RWPE1 (cell line): ENCODE measurements around the gene ATP8A2.
A peak's percentile ranks its signal among the peaks of the same experiment; 100 is the strongest.

Experiments
- CTCF ChIA-PET: fragments of 350-600 bp; sonication (Branson Sonifier 250); formaldehyde crosslinking; extraction: SDS; loops from one replicate; lab custom pipeline; 2021; lab: Yijun Ruan, JAX
- POLR2A ChIA-PET: fragments of 400-600 bp; formaldehyde crosslinking; extraction: SDS; loops from one replicate; lab custom pipeline; 2020; ENCODE audit warnings: antibody characterized with exemption; ENCODE audit not compliant: low non-redundant PET; lab: Yijun Ruan, JAX
- DNase-seq: peaks from one replicate; pipeline ENCODE4 v3.0.0; 2012; ENCODE audit warnings: low spot score
- H3K27ac ChIP-seq: fragments of 450-650 bp; 2 replicates; pipeline ENCODE4 v1.5.1; 2017
- TF ChIP-seq, protein P1 (sequence below): fragments of 450-650 bp; conservative IDR thresholded peaks from 2 replicates; pipeline ENCODE4 v1.5.1; 2017; ENCODE audit warnings: low read depth, mild to moderate bottlenecking

Gene ATP8A2

GRCh38 chr13:25688536-25688935, 316.8 kb downstream of the ATP8A2 start:
- H3K27ac ChIP-seq, result no peak overlapping the region
- TF ChIP-seq, protein P1, sequence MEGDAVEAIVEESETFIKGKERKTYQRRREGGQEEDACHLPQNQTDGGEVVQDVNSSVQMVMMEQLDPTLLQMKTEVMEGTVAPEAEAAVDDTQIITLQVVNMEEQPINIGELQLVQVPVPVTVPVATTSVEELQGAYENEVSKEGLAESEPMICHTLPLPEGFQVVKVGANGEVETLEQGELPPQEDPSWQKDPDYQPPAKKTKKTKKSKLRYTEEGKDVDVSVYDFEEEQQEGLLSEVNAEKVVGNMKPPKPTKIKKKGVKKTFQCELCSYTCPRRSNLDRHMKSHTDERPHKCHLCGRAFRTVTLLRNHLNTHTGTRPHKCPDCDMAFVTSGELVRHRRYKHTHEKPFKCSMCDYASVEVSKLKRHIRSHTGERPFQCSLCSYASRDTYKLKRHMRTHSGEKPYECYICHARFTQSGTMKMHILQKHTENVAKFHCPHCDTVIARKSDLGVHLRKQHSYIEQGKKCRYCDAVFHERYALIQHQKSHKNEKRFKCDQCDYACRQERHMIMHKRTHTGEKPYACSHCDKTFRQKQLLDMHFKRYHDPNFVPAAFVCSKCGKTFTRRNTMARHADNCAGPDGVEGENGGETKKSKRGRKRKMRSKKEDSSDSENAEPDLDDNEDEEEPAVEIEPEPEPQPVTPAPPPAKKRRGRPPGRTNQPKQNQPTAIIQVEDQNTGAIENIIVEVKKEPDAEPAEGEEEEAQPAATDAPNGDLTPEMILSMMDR, result no peak
- ChIA-PET POLR2A (no interaction called here), CTCF (interaction anchor here (0.6 kb wide), 1 partner anchor 188 kb away, joined by 3 read pairs; no protein-coding TSS in a partner anchor)
- no peak for DNase-seq

DNA sequence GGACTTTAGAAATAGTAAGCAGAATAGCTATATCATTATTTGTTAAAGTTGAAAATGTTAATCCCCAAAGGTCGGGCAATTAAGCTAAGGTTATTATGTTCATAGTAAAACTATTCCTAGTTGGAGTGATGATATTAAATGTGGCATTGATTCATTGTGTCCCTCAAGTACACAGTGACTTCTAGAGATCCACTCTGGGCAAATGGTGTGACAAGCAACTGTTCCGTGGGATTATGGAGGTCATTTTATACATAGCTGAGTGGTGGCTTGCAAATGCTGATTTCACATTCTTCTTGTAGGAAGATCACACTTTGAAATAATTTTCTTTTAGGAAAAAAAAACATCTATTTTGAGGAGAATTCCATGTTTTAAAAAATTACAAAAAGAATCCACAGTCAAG, 317.8 kb downstream of the ATP8A2 start:
- no peak overlapping the region for H3K27ac ChIP-seq
- ChIA-PET CTCF (no interaction called here), POLR2A (no interaction called here)
- TF ChIP-seq, protein P1, result no peak
- DNase-seq, result no peak

DNA sequence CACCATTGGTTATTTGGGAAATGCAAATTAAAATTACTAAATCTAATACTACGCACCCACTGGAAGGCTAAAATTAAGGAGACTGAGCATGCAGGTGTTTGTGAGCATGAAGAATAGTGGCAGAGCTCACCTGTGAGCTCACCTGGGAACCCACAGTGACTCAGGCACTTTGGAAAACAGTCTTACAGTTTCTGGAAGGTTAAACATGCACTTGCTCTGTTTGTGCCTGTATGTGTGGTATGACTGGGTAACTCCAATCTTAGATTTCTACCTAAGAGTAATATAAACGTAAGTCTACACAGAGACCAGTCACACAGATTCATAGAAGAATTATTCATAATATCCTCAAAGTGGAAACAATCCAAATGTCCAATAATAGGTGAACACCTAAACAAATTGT, 318.8 kb downstream of the ATP8A2 start:
- TF ChIP-seq, protein P1, result no peak
- DNase-seq, result no peak
- ChIA-PET POLR2A (no interaction called here), CTCF (no interaction called here)
- no peak overlapping the region for H3K27ac ChIP-seq

- no peak for DNase-seq
- ChIA-PET POLR2A (no interaction called here), CTCF (no interaction called here)
- TF ChIP-seq, protein P1, result no peak
- H3K27ac ChIP-seq, result no peak overlapping the region
Observed at GRCh38 chr13:25691654-25692053, 319.9 kb downstream of the ATP8A2 start.

GRCh38 chr13:25692099-25692498, 320.3 kb downstream of the ATP8A2 start:
- POLR2A ChIA-PET, result no interaction called here

GRCh38 chr13:25699056-25699455, 327.3 kb downstream of the ATP8A2 start:
- DNase-seq, result peak; percentile 44
- TF ChIP-seq, protein P1, result no peak
- CTCF ChIA-PET, result no interaction called here
- POLR2A ChIA-PET, result no interaction called here
- no peak overlapping the region for H3K27ac ChIP-seq

More at GRCh38 chr13:25692099-25692498, 320.3 kb downstream of the ATP8A2 start:
- H3K27ac ChIP-seq, result no peak overlapping the region
- TF ChIP-seq, protein P1, result no peak
- DNase-seq, result no peak
- CTCF ChIA-PET, result no interaction called here
